GM12878 (cell line): ENCODE data around the gene SMARCD1. TPM values are rescaled to one million over a fixed set of nuclear protein-coding genes. Genes with fewer than 3 reads are reported as not detected.

ENCODE experiments used
- ATAC-seq: fragments of 200-7000 bp; cut with Tn5 transposase; 3 replicates; pipeline ENCODE4 v1.9.1; 2020; ENCODE audit warnings: mild to moderate bottlenecking, moderate library complexity
- BruUV-seq: library from RNA; stranded (reverse); fragments of 400-500 nt; replicated peaks from 2 replicates; lab custom pipeline; 2021; lab: Mats Ljungman, UMichigan
- CTCF ChIA-PET: fragments of 300-600 bp; sonication (Branson Sonifier 250); formaldehyde crosslinking; extraction: SDS; loops from one replicate; lab custom pipeline; 2021; ENCODE audit warnings: inconsistent platforms; lab: Yijun Ruan, JAX
- POLR2A ChIA-PET: fragments of 350-600 bp; formaldehyde crosslinking; extraction: SDS; loops from one replicate; lab custom pipeline; 2021; ENCODE audit warnings: inconsistent platforms; lab: Charles Lee
- RAD21 ChIA-PET: fragments of 300-600 bp; sonication (Branson Sonifier 250); formaldehyde crosslinking; loops from one replicate; lab custom pipeline; 2023; ENCODE audit warnings: antibody characterized with exemption; ENCODE audit not compliant: unreplicated experiment; lab: Charles Lee
- SMC1A ChIA-PET: fragments of 300-600 bp; sonication (Branson Sonifier 250); formaldehyde crosslinking; loops from one replicate; lab custom pipeline; 2023; ENCODE audit not compliant: unreplicated experiment, uncharacterized antibody; lab: Charles Lee
- DNase-seq: peaks from one replicate; pipeline ENCODE4 v3.0.0-alpha.2; 2011; ENCODE audit warnings: low read depth, low spot score
- FAIRE-seq: peaks from 3 replicates; lab custom pipeline; 2011; peaks lifted over from hg19 to GRCh38; lab: Jason Lieb, UNC
- H2AFZ ChIP-seq: 2 replicates; pipeline ENCODE4 v1.6.0; 2011; ENCODE audit warnings: low read depth, low read length, control low read depth; ENCODE audit not compliant: control insufficient read depth
- H3K27ac ChIP-seq: 2 replicates; pipeline ENCODE4 v1.5.1; 2011; ENCODE audit warnings: control low read depth; ENCODE audit not compliant: control insufficient read depth, insufficient read depth
- H3K27me3 ChIP-seq, 2 experiments: replicated peaks in 1 of 2; 2 replicates each; pipeline versions ENCODE4 v1.6.0 to v1.6.1; 2011; ENCODE audit warnings: low read length in 1 of 2; ENCODE audit not compliant: control insufficient read depth in 2 of 2, insufficient read depth in 2 of 2
- H3K36me3 ChIP-seq, 2 experiments: 2 replicates each; pipeline ENCODE4 v1.5.1; 2011; ENCODE audit warnings: low read length in 1 of 2; ENCODE audit not compliant: control insufficient read depth in 2 of 2, insufficient read depth in 2 of 2
- H3K4me1 ChIP-seq: 2 replicates; pipeline ENCODE4 v1.6.1; 2011; ENCODE audit warnings: mild to moderate bottlenecking, low read length, moderate library complexity, mixed read lengths; ENCODE audit not compliant: control insufficient read depth, insufficient read depth
- H3K4me2 ChIP-seq: 2 replicates; pipeline ENCODE4 v1.6.0; 2011; ENCODE audit warnings: control low read depth; ENCODE audit not compliant: control insufficient read depth, insufficient read depth
- H3K4me3 ChIP-seq: fragments of 200-600 bp; sonication (generic); 2 replicates; pipeline ENCODE4 v1.5.1; 2016
- H3K79me2 ChIP-seq: 2 replicates; pipeline ENCODE4 v1.6.0; 2011; ENCODE audit warnings: low read length; ENCODE audit not compliant: control insufficient read depth, insufficient read depth
- H3K9ac ChIP-seq: 2 replicates; pipeline ENCODE4 v1.8.0; 2011; ENCODE audit warnings: low read length, control low read depth, mixed read lengths; ENCODE audit not compliant: control insufficient read depth, insufficient read depth
- H3K9me3 ChIP-seq: replicated peaks from 3 replicates; pipeline ENCODE4 v1.5.1; 2011; ENCODE audit warnings: mild to moderate bottlenecking, low read length; ENCODE audit not compliant: control insufficient read depth, insufficient read depth
- H4K20me1 ChIP-seq: 2 replicates; pipeline ENCODE4 v1.6.0; 2011; ENCODE audit not compliant: control insufficient read depth, insufficient read depth
- CEBPB ChIP-seq, 2 experiments: fragments of 150-350 bp in 1 of 2; IDR thresholded peaks; 2 replicates each; pipeline ENCODE4 v1.6.1; 2012 to 2014; ENCODE audit warnings: low read depth in 2 of 2, low read length in 2 of 2, borderline replicate concordance in 1 of 2, inconsistent platforms in 1 of 2
- CHD4 ChIP-seq: fragments of 200-600 bp; sonication (generic); IDR thresholded peaks from 2 replicates; pipeline ENCODE4 v1.6.1; 2016; ENCODE audit warnings: mild to moderate bottlenecking
- NFIC ChIP-seq: IDR thresholded peaks from 2 replicates; pipeline ENCODE4 v1.6.1; 2012; ENCODE audit warnings: low read depth, mild to moderate bottlenecking, inconsistent platforms, low read length, moderate library complexity
- NFYB ChIP-seq: IDR thresholded peaks from 2 replicates; pipeline ENCODE4 v1.6.1; 2011; ENCODE audit warnings: low read depth, mild to moderate bottlenecking, low read length, improper control_type of control experiment, moderate library complexity; ENCODE audit not compliant: insufficient read depth
- NR2C2 ChIP-seq: IDR thresholded peaks from 2 replicates; pipeline ENCODE4 v1.6.1; 2011; ENCODE audit warnings: borderline replicate concordance, low read depth; ENCODE audit not compliant: control insufficient read depth, insufficient read length
- PML ChIP-seq: IDR thresholded peaks from 2 replicates; pipeline ENCODE4 v1.6.1; 2012; ENCODE audit warnings: low read length, inconsistent platforms
- RUNX3 ChIP-seq: IDR thresholded peaks from 2 replicates; pipeline ENCODE4 v1.6.1; 2012; ENCODE audit warnings: low read length, inconsistent platforms
- SIX5 ChIP-seq: IDR thresholded peaks from 2 replicates; pipeline ENCODE4 v1.6.1; 2011; ENCODE audit warnings: mild to moderate bottlenecking, low read depth, low read length, moderate library complexity; ENCODE audit not compliant: severe bottlenecking
- USF1 ChIP-seq: IDR thresholded peaks from 2 replicates; pipeline ENCODE4 v1.6.1; 2011; ENCODE audit warnings: borderline replicate concordance, low read depth, mild to moderate bottlenecking, moderate library complexity, mixed read lengths, low read length; ENCODE audit not compliant: insufficient read depth; ENCODE audit errors: extremely low read length
- WGBS: methylation state at CpG from one replicate; pipeline ENCODE4 v1.1.6; 2016; ENCODE audit warnings: low lambda C conversion rate; ENCODE audit not compliant: insufficient replicate concordance, insufficient coverage; ENCODE audit errors: missing lambda C conversion rate; 5-methylcytosine and 5-hydroxymethylcytosine counted together
- in situ Hi-C: fragments of 300-500 bp; cut with MboI; formaldehyde crosslinking; loops from 9 replicates; pipeline ENCODE4 v1.14.3; 2018; ENCODE audit warnings: mixed read lengths
- intact Hi-C: fragments of 100-400 bp; cut with micrococcal nuclease; formaldehyde crosslinking; loops from one replicate; pipeline ENCODE4 v1.14.2; 2022; ENCODE audit not compliant: unreplicated experiment
- polyA plus RNA-seq, 11 experiments: library from polyadenylated mRNA; depleted of rRNA in 4 of 11; unstranded in 6 of 11; stranded (reverse) in 5 of 11; fragments of >200 nt; fragmentation: Nextera tagmentation in 4 of 11; fragmentation: Illumina TruSeq in 1 of 11; extraction: Ambion mirVana in 4 of 11; extraction: Trizol in 1 of 11; gene quantifications; 1 replicate in 1 of 11; 2 replicates in 10 of 11; pipeline versions ENCODE4 v1.2.1 to v1.2.3, GENCODE V29; 2011 to 2016; ENCODE audit warnings: inconsistent platforms in 2 of 11, missing spikeins in 2 of 11, low read depth in 1 of 11
- total RNA-seq, 4 experiments: library from RNA; depleted of rRNA in 3 of 4; stranded (reverse); fragments of >200 nt in 3 of 4; fragmentation: Illumina TruSeq in 1 of 4; extraction: Trizol in 1 of 4; gene quantifications; 2 replicates each; pipeline versions ENCODE4 v1.2.1 to v1.2.3, GENCODE V29; 2013 to 2021
- TF ChIP-seq, protein P1 (sequence below): IDR thresholded peaks from 2 replicates; pipeline ENCODE4 v1.6.1; 2011; ENCODE audit warnings: low read depth, mild to moderate bottlenecking, low read length, moderate library complexity, borderline replicate concordance; ENCODE audit errors: extremely low read depth

SMARCD1 gene
- total and polyA plus RNA-seq, 10 of the 15 experiments (the other 5 are each of a cell fraction or from before 2014, with no cell fraction given): 1.4 to 92.4 (median 58.9) TPM

DNA sequence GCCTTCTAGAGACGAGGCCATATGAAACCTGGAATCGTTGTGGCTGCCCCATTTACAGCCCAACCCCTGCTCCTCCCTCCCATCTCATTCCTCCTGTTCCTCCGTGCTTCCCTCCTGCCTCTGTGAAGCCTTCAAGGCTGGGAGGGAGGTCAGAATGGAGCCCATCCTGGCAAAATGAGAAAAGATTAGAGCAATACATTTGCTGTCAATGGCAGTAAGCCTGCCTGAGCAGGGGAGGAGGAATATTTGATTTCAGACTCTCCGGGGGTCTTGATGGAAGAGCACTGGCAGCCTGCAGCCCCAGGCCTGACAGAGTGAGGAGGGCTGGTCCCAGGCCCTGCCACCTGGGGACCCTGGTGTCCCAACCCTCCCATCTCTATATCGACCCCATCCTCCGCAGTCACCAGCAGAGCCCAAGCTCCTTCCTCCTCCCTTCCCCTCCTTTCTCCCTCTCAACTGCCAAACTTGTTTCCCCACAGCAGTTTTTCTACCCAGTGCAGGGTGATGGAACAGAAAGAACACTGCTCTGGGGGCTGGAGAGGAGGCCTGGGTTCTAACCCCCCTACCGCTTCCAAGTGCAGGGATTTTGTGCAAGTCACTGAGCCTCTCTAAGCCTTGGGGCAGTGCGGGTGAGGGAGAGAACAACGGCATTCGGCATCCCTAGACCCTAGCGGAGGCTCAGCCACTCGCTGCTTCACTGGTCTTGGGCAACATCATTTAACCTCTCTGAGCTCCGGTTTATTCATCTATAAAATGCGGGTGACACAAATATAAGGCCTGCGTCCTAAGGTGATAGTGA, 43.9 kb upstream of the SMARCD1 start:
- H3K9me3 ChIP-seq: no peaks in the 10 kb centered on the region
- TF ChIP-seq PML: no peak
- no peak overlapping the region for H3K27ac ChIP-seq
- no TSS peak for BruUV-seq
- no peak overlapping the region for H3K9ac ChIP-seq
- in situ Hi-C loops: no loop called here
- H3K4me2 ChIP-seq: no peak overlapping the region
- FAIRE-seq (no peak), DNase-seq (no peak), ATAC-seq (no peak)
- 58% methylated on average over 14 of the region's 15 CpGs for WGBS
- H3K27me3 ChIP-seq: no peaks in the 10 kb centered on the region
- no peak overlapping the region for H3K4me3 ChIP-seq
- intact Hi-C loops: no loop called here
- H4K20me1 ChIP-seq: no peaks in the 10 kb centered on the region
- CTCF ChIA-PET: interaction anchor here (1.3 to 6.7 kb wide), 7 partner anchors 13 to 175 kb away, joined by 3 to 114 read pairs (median 15); partner anchors contain the start of genes COX14 and RACGAP1
- no peaks in the 10 kb centered on the region for H3K4me1 ChIP-seq
- POLR2A ChIA-PET: no interaction called here
- RAD21 ChIA-PET: interaction anchor here (0.6 kb wide), 1 partner anchor 300 kb away, joined by 3 read pairs; the partner anchor contains the start of gene TMBIM6
- SMC1A ChIA-PET: interaction anchor here (0.6 to 1.4 kb wide), 2 partner anchors 29 to 1751 kb away, joined by 3 to 4 read pairs; no protein-coding TSS in a partner anchor
- no peak overlapping the region for H2AFZ ChIP-seq
- no peaks in the 10 kb centered on the region for H3K36me3 ChIP-seq
- no peaks in the 10 kb centered on the region for H3K79me2 ChIP-seq

DNA sequence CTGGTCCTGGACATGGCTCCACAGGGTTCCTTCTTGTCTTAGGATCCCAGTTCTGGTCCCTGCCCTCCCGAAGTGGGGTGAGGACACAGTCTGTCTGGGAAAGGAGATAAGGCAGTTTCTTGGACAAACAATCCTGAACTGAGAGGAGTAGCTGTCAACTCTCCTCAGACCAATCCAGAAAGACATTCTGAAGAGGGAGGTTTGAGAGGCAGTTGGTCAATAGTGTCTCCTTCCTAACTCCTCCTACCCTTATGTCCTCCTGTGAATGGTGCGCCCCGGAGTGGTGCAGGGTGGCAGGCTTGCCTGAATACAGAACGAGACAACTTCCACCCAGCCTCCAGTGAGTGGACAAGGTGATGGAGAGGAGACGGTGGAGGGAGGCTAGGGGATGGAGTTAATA, 43.2 kb upstream of the SMARCD1 start:
- H3K4me1 ChIP-seq: no peaks in the 10 kb centered on the region
- WGBS: 27% methylated on average over 5 of the region's 5 CpGs
- no peak overlapping the region for H3K27ac ChIP-seq
- no peaks in the 10 kb centered on the region for H3K79me2 ChIP-seq
- in situ Hi-C loops (no loop called here), intact Hi-C loops (no loop called here)
- no peak overlapping the region for H3K4me2 ChIP-seq
- ChIA-PET SMC1A (interaction anchor here (1.4 kb wide), 1 partner anchor 29 kb away, joined by 4 read pairs; no protein-coding TSS in a partner anchor), RAD21 (interaction anchor here (0.6 kb wide), 1 partner anchor 301 kb away, joined by 3 read pairs; the partner anchor contains the start of gene TMBIM6), CTCF (interaction anchor here (1.3 to 6.7 kb wide), 4 partner anchors 13 to 176 kb away, joined by 3 to 100 read pairs (median 22); no protein-coding TSS in a partner anchor), POLR2A (no interaction called here)
- no peaks in the 10 kb centered on the region for H3K9me3 ChIP-seq
- no peaks in the 10 kb centered on the region for H3K27me3 ChIP-seq
- BruUV-seq: no TSS peak
- no peak overlapping the region for H3K4me3 ChIP-seq
- TF ChIP-seq, protein P1, sequence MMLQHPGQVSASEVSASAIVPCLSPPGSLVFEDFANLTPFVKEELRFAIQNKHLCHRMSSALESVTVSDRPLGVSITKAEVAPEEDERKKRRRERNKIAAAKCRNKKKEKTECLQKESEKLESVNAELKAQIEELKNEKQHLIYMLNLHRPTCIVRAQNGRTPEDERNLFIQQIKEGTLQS: no peak
- TF ChIP-seq SIX5 (no peak), CHD4 (no peak), USF1 (no peak), CEBPB (IDR thresholded peaks at IDR 0.05; ENCODE audit: borderline replicate concordance in 1 of 2, low read depth in 2 of 2, low read length in 2 of 2) (no peak), RUNX3 (no peak), NFIC (no peak), NFYB (no peak), NR2C2 (no peak)
- H2AFZ ChIP-seq: no peak overlapping the region
- ATAC-seq (no peak), FAIRE-seq (no peak), DNase-seq (no peak)
- H3K36me3 ChIP-seq: no peaks in the 10 kb centered on the region
- no peak overlapping the region for H3K9ac ChIP-seq
- H4K20me1 ChIP-seq: no peaks in the 10 kb centered on the region
